K562 (cell line): Measurements from ENCODE around the gene ZSWIM6. TPM values are rescaled to one million over a fixed set of nuclear protein-coding genes. Genes with fewer than 3 reads are reported as not detected.

ENCODE experiments used
- ATAC-seq: fragments of 200-7000 bp; cut with Tn5 transposase; 3 replicates; pipeline ENCODE4 v1.9.1; 2020; ENCODE audit warnings: moderate library complexity
- BruUV-seq: library from RNA; stranded (reverse); fragments of 400-500 nt; replicated peaks from 2 replicates; lab custom pipeline; 2021; lab: Mats Ljungman, UMichigan
- CTCF ChIA-PET: fragments of 300-600 bp; formaldehyde crosslinking; extraction: SDS; loops from one replicate; lab custom pipeline; 2021; ENCODE audit warnings: low intra/inter-chr PET ratio; lab: Yijun Ruan, JAX
- POLR2A ChIA-PET: fragments of 300-600, 350-650 bp; sonication (Branson Sonifier 250); formaldehyde crosslinking; extraction: SDS; loops from one replicate; lab custom pipeline; 2021; ENCODE audit warnings: antibody characterized with exemption, inconsistent platforms; lab: Yijun Ruan, JAX
- DNase-seq, 4 experiments: peaks; one replicate each; pipeline versions ENCODE4 v3.0.0 to v3.0.0-alpha.2; 2011 to 2018; ENCODE audit warnings: low spot score in 3 of 4, mixed read lengths in 3 of 4; ENCODE audit errors: extremely low read depth in 1 of 4
- FAIRE-seq: peaks from 2 replicates; lab custom pipeline; 2011; peaks lifted over from hg19 to GRCh38; lab: Jason Lieb, UNC
- H2AFZ ChIP-seq: 2 replicates; pipeline ENCODE4 v1.6.0; 2011; ENCODE audit warnings: low read depth, low read length, control low read depth, inconsistent platforms
- H3K27ac ChIP-seq: fragments of 200-600 bp; 3 replicates; pipeline ENCODE4 v1.8.0; 2011; ENCODE audit warnings: low read depth, mild to moderate bottlenecking, control low read depth, inconsistent platforms, low read length, moderate library complexity, mixed read lengths; ENCODE audit errors: extremely low read depth
- H3K27me3 ChIP-seq, 2 experiments: fragments of 300-600 bp in 1 of 2; 2 replicates in 1 of 2; 3 replicates in 1 of 2; pipeline versions ENCODE4 v1.6.0 to v1.8.0; 2011; ENCODE audit warnings: inconsistent platforms in 2 of 2, low read length in 2 of 2, mild to moderate bottlenecking in 1 of 2, mixed read lengths in 1 of 2, moderate library complexity in 1 of 2; ENCODE audit not compliant: control insufficient read depth in 2 of 2, insufficient read depth in 2 of 2
- H3K36me3 ChIP-seq: fragments of 300-600 bp; 3 replicates; pipeline ENCODE4 v1.8.0; 2011; ENCODE audit warnings: mild to moderate bottlenecking, low read length, inconsistent platforms; ENCODE audit not compliant: control insufficient read depth, insufficient read depth
- H3K4me1 ChIP-seq, 2 experiments: fragments of 200-600 bp in 1 of 2; replicated peaks in 1 of 2; 2 replicates in 1 of 2; 3 replicates in 1 of 2; pipeline versions ENCODE4 v1.5.1 to v1.8.0; 2011; ENCODE audit warnings: inconsistent platforms in 2 of 2, low read length in 2 of 2, mild to moderate bottlenecking in 1 of 2, mixed read lengths in 1 of 2, moderate library complexity in 1 of 2; ENCODE audit not compliant: control insufficient read depth in 2 of 2, insufficient read depth in 2 of 2
- H3K4me2 ChIP-seq: 2 replicates; pipeline ENCODE4 v1.6.1; 2011; ENCODE audit warnings: low read length, control low read depth, inconsistent platforms, mixed read lengths; ENCODE audit not compliant: insufficient read depth
- H3K4me3 ChIP-seq: fragments of 200-600 bp; sonication (generic), shearing (Covaris generic); 2 replicates; pipeline ENCODE4 v1.5.1; 2016; ENCODE audit warnings: control low read depth, inconsistent platforms
- H3K79me2 ChIP-seq: fragments of 200-600 bp; 3 replicates; pipeline ENCODE4 v1.8.0; 2011; ENCODE audit warnings: low read length, inconsistent platforms; ENCODE audit not compliant: control insufficient read depth, insufficient read depth
- H3K9ac ChIP-seq, 2 experiments: 2 replicates each; pipeline versions ENCODE4 v1.6.0 to v1.6.1; 2011; ENCODE audit warnings: low read depth in 2 of 2, low read length in 2 of 2, control low read depth in 1 of 2, inconsistent platforms in 1 of 2, mild to moderate bottlenecking in 1 of 2, mixed read lengths in 1 of 2; ENCODE audit not compliant: insufficient read depth in 1 of 2
- H3K9me1 ChIP-seq: one replicate; pipeline ENCODE4 v1.6.0; 2011; ENCODE audit warnings: inconsistent platforms, mild to moderate bottlenecking, low read length, moderate library complexity; ENCODE audit not compliant: control insufficient read depth, insufficient read depth
- H3K9me3 ChIP-seq: replicated peaks from 2 replicates; pipeline ENCODE4 v1.5.1; 2011; ENCODE audit warnings: low read depth, low read length, inconsistent platforms; ENCODE audit not compliant: control insufficient read depth, insufficient read depth
- H4K20me1 ChIP-seq: replicated peaks from 2 replicates; pipeline ENCODE4 v1.6.1; 2011; ENCODE audit warnings: low read length, inconsistent platforms, mixed read lengths; ENCODE audit not compliant: control insufficient read depth, insufficient read depth
- CBX8 ChIP-seq: fragments of 200-600 bp; sonication (generic); IDR thresholded peaks from 2 replicates; pipeline ENCODE4 v1.6.1; 2012; ENCODE audit warnings: borderline replicate concordance, mixed run types, low read depth, mild to moderate bottlenecking, moderate library complexity, mixed read lengths, low read length, control low read depth, inconsistent platforms; ENCODE audit not compliant: poor library complexity, severe bottlenecking; ENCODE audit errors: extremely low read depth
- FIP1L1 ChIP-seq: fragments of 200-400 bp; formaldehyde crosslinking; IDR thresholded peaks from 2 replicates; pipeline ENCODE4 v1.6.1; 2018; ENCODE audit warnings: mild to moderate bottlenecking, low read depth, low read length; ENCODE audit not compliant: poor library complexity, severe bottlenecking
- FOSL1 ChIP-seq: fragments of 200-800 bp; sonication (Bioruptor generic); conservative IDR thresholded peaks from 2 replicates; pipeline ENCODE4 v1.6.1; 2016; ENCODE audit warnings: missing genetic modification characterization, missing compliant biosample characterization
- LCOR ChIP-seq: sonication (generic); formaldehyde crosslinking; IDR thresholded peaks from 2 replicates; pipeline ENCODE4 v1.8.0; 2022; ENCODE audit warnings: mild to moderate bottlenecking, missing genetic modification reagents
- OTX1 ChIP-seq: fragments of 450-650 bp; formaldehyde crosslinking; IDR thresholded peaks from 2 replicates; pipeline ENCODE4 v1.4.0; 2022; ENCODE audit warnings: mild to moderate bottlenecking
- SREBF1 ChIP-seq: fragments of 150-350 bp; IDR thresholded peaks from 2 replicates; pipeline ENCODE4 v1.6.1; 2014; ENCODE audit warnings: antibody characterized with exemption, low read depth, low read length, borderline replicate concordance
- TBP ChIP-seq: optimal IDR thresholded peaks from 2 replicates; pipeline ENCODE3; 2011; ENCODE audit warnings: low read depth, low read length, improper control_type of control experiment
- ZEB2 ChIP-seq: fragments of 450-650 bp; IDR thresholded peaks from 2 replicates; pipeline ENCODE4 v1.6.1; 2016
- ZNF253 ChIP-seq: fragments of 250-450 bp; sonication (Bioruptor Pico); conservative IDR thresholded peaks from 2 replicates; pipeline ENCODE4 v1.6.1; 2021; ENCODE audit warnings: mild to moderate bottlenecking
- ZNF609 ChIP-seq: sonication (generic); formaldehyde crosslinking; IDR thresholded peaks from 2 replicates; pipeline ENCODE4 v1.8.1; 2023; ENCODE audit warnings: missing genetic modification reagents, mild to moderate bottlenecking, borderline replicate concordance
- ZNF699 ChIP-seq: fragments of 250-450 bp; sonication (Bioruptor Pico); IDR thresholded peaks from 2 replicates; pipeline ENCODE4 v1.8.0; 2021; ENCODE audit warnings: mild to moderate bottlenecking, moderate library complexity; ENCODE audit not compliant: insufficient replicate concordance
- WGBS: fragments of 100-300 bp; shearing (Covaris generic); methylation state at CpG from one replicate; pipeline ENCODE4 v1.1.6; 2016; ENCODE audit warnings: low coverage, mixed read lengths; ENCODE audit not compliant: insufficient coverage; ENCODE audit errors: missing lambda C conversion rate; 5-methylcytosine and 5-hydroxymethylcytosine counted together
- in situ Hi-C: fragments of 300-500 bp; cut with MboI; formaldehyde crosslinking; loops from 4 replicates; pipeline ENCODE4 v1.15.0; 2018; ENCODE audit warnings: inconsistent platforms, mixed read lengths
- intact Hi-C: fragments of 100-400 bp; cut with micrococcal nuclease; formaldehyde crosslinking; loops from 2 replicates; pipeline ENCODE4 v1.14.2; 2022
- polyA plus RNA-seq, 8 experiments: library from polyadenylated mRNA; depleted of rRNA in 4 of 8; stranded (reverse) in 5 of 8; unstranded in 3 of 8; fragments of >200 nt; fragmentation: Nextera tagmentation in 2 of 8; fragmentation: Illumina TruSeq in 1 of 8; extraction: Ambion mirVana in 2 of 8; extraction: Trizol in 1 of 8; gene quantifications; 2 replicates each; pipeline versions ENCODE4 v1.2.1 to v1.2.3, GENCODE V29; 2011 to 2014; ENCODE audit warnings: inconsistent platforms in 1 of 8, missing spikeins in 1 of 8
- total RNA-seq, 7 experiments: library from RNA; depleted of rRNA in 6 of 7; stranded (reverse); fragments of >200 nt in 6 of 7; fragmentation: Illumina TruSeq in 2 of 7; extraction: Trizol in 2 of 7; gene quantifications; 2 replicates each; pipeline versions ENCODE4 v1.2.1 to v1.2.3, GENCODE V29; 2011 to 2021; ENCODE audit warnings: low replicate concordance in 1 of 7
- TF ChIP-seq, protein P1 (sequence below): fragments of 250-450 bp; sonication (Bioruptor Pico); IDR thresholded peaks from 2 replicates; pipeline ENCODE4 v1.8.0; 2022; ENCODE audit warnings: moderate library complexity, mild to moderate bottlenecking, inconsistent platforms

The ZSWIM6 gene
- total and polyA plus RNA-seq, 9 of the 15 experiments (the other 6 are each of a cell fraction or from before 2014, with no cell fraction given) = 0.81 to 3.2 (median 2.0) TPM

- TF ChIP-seq ZNF609 (CRISPR knock-in tag) = no peak
- TF ChIP-seq SREBF1 = no peak
- TF ChIP-seq ZNF253 (CRISPR knock-in tag) = no peak
- TF ChIP-seq ZEB2 = no peak
- TF ChIP-seq FIP1L1 = no peak
These were observed 150.9 kb downstream of the ZSWIM6 start (continued) for GRCh38 chr5:61482980-61483379.

GRCh38 chr5:61486476-61486875 lies 154.4 kb downstream of the ZSWIM6 start:
- Histone ChIP-seq H3K4me2 (no peak overlapping the region), H3K27ac (no peak overlapping the region), H4K20me1 (no peaks in the 10 kb centered on the region), H3K4me3 (no peak overlapping the region), H3K79me2 (no peaks in the 10 kb centered on the region), H3K9me1 (no peaks in the 10 kb centered on the region), H3K9me3 (no peaks in the 10 kb centered on the region), H3K9ac (no peak overlapping the region), H3K27me3 (no peaks in the 10 kb centered on the region), H3K4me1 (no peaks in the 10 kb centered on the region), H3K36me3 (no peaks in the 10 kb centered on the region), H2AFZ (no peak overlapping the region)
- WGBS = 5% methylated on average over 1 of the region's 1 CpG
- ATAC-seq = no peak
- DNase-seq = no peak
- POLR2A ChIA-PET = no interaction called here
- no peak for FAIRE-seq
- BruUV-seq = no TSS peak
- in situ Hi-C loops (no loop called here), intact Hi-C loops (no loop called here)
- TF ChIP-seq, protein P1, sequence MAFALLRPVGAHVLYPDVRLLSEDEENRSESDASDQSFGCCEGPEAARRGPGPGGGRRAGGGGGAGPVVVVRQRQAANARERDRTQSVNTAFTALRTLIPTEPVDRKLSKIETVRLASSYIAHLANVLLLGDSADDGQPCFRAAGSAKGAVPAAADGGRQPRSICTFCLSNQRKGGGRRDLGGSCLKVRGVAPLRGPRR = no peak
- TF ChIP-seq CBX8 = no peak
- TF ChIP-seq LCOR (CRISPR knock-in tag) = no peak
- no peak for TF ChIP-seq OTX1 (CRISPR knock-in tag)
- TF ChIP-seq ZNF699 (CRISPR knock-in tag) = no peak
- no peak for TF ChIP-seq FOSL1
- TF ChIP-seq TBP = no peak
- CTCF ChIA-PET = no interaction called here
